Ovary (tissue), 9 donors: Measurements from ENCODE around the gene FBXW2. TPM values are rescaled to one million over a fixed set of nuclear protein-coding genes. Genes with fewer than 3 reads are reported as not detected.

Experiments
- DNase-seq, 5 donors: peaks; one replicate each; pipeline ENCODE4 v3.0.0-alpha.2; 2019 to 2020
- H3K27ac ChIP-seq, 2 donors: fragments of 200-600 bp; one replicate each; pipeline versions ENCODE4 v1.5.1 to v1.8.0; 2019 to 2022
- H3K27me3 ChIP-seq: fragments of 200-600 bp; one replicate; pipeline ENCODE4 v1.8.0; 2022
- H3K36me3 ChIP-seq: fragments of 200-600 bp; sonication (generic); one replicate; pipeline ENCODE4 v1.5.1; 2019
- H3K4me1 ChIP-seq: one replicate; pipeline ENCODE4 v1.8.1; 2013; ENCODE audit warnings: mild to moderate bottlenecking, moderate library complexity; ENCODE audit not compliant: insufficient read depth
- H3K4me3 ChIP-seq: fragments of 200-600 bp; sonication (generic); one replicate; pipeline ENCODE4 v1.5.1; 2017
- H3K9me3 ChIP-seq, 2 donors: fragments of 200-600 bp in 1 of 2; sonication (generic) in 1 of 2; one replicate each; pipeline versions ENCODE4 v1.5.1 to v1.8.1; 2013 to 2019; ENCODE audit warnings: mild to moderate bottlenecking in 1 of 2, moderate library complexity in 1 of 2
- CTCF ChIP-seq, 3 donors: fragments of 450-650 bp in 2 of 3; fragments of 200-600 bp in 1 of 3; IDR thresholded peaks; one replicate each; pipeline versions ENCODE4 v1.5.1 to v1.8.0; 2016 to 2022; ENCODE audit warnings: antibody characterized with exemption in 3 of 3, mild to moderate bottlenecking in 1 of 3
- EP300 ChIP-seq: sonication (generic); formaldehyde crosslinking; IDR thresholded peaks from one replicate; pipeline ENCODE4 v1.6.1; 2017; ENCODE audit warnings: antibody characterized with exemption
- POLR2A ChIP-seq: fragments of 450-650 bp; IDR thresholded peaks from one replicate; pipeline ENCODE4 v1.6.1; 2017; ENCODE audit warnings: antibody characterized with exemption, mild to moderate bottlenecking, moderate library complexity
- WGBS, 3 donors: extraction: QIAGEN DNeasy Blood & Tissue Kit in 1 of 3; methylation state at CpG; one replicate each; pipeline versions ENCODE4 v1.1.5 to v1.1.7; 2013 to 2017; 5-methylcytosine and 5-hydroxymethylcytosine counted together
- intact Hi-C, 4 donors: fragments of 100-400 bp; cut with DNase I; formaldehyde crosslinking; loops; one replicate each; pipeline versions ENCODE4 v1.11.0 to v1.15.1; 2022 to 2023
- polyA plus RNA-seq, 2 donors: library from polyadenylated mRNA; stranded (reverse); fragments of 200-250 nt in 1 of 2; fragments of 350-450 nt in 1 of 2; fragmentation: Illumina TruSeq in 1 of 2; extraction: RNeasy Lipid Tissue Mini Kit (QIAGEN cat#74804) in 1 of 2; gene quantifications; one replicate each; pipeline ENCODE4 v1.2.3, GENCODE V29; 2013 to 2014
- total RNA-seq, 7 donors: library from RNA; depleted of rRNA in 2 of 7; stranded (reverse); fragments of >200 nt in 2 of 7; fragmentation: NEBNext Ultra II Directional in 3 of 7; extraction: Animal tissue kit (Norgen Biotek cat#: 25700) in 3 of 7; gene quantifications; one replicate each; pipeline versions ENCODE4 v1.1.0 to v1.2.4, GENCODE V29; 2016 to 2023
- donor health status: DM: no; HTN: no; CAD: no; lungs with moderate emphysema.
- donor health status: DM: no; HTN: no; CAD: no.
- donor health status: Bipolar disorder and iron deficiency.
- donor health status: DM: yes; HTN: yes; CAD: no.
- donor health status: DM: no; HTN: no; CAD: no.
- donor health status: DM: yes; HTN: yes; CAD: no.

Gene FBXW2
- total and polyA plus RNA-seq, 9 donors: 15.6 to 62.0 (median 43.4) TPM

GRCh38 chr9:120837921-120838320, 44.7 kb upstream of the FBXW2 start:
- intact Hi-C loops: no loop called here
- no peak overlapping the region for H3K4me3 ChIP-seq
- no peaks in the 10 kb centered on the region for H3K36me3 ChIP-seq
- 90 to 93% (median 93%) methylated on average over 3 of the region's 3 CpGs for WGBS, 3 donors
- peaks cover 7% of the 10 kb centered on the region for H3K4me1 ChIP-seq
- DNase-seq: no peak
- H3K27ac ChIP-seq: no peak overlapping the region
- H3K27me3 ChIP-seq: no peaks in the 10 kb centered on the region
- no peaks in the 10 kb centered on the region for H3K9me3 ChIP-seq
- TF ChIP-seq EP300: no peak

- intact Hi-C loops: no loop called here
- Histone ChIP-seq H3K36me3 (no peaks in the 10 kb centered on the region), H3K4me1 (no peaks in the 10 kb centered on the region), H3K27ac (no peak overlapping the region), H3K4me3 (no peak overlapping the region), H3K27me3 (no peaks in the 10 kb centered on the region), H3K9me3 (no peaks in the 10 kb centered on the region)
- 91 to 96% (median 93%) methylated on average over 7 of the region's 7 CpGs for WGBS, 3 donors
- TF ChIP-seq EP300: no peak
- TF ChIP-seq CTCF (IDR thresholded peaks at IDR 0.05): no peak
- no peak for TF ChIP-seq POLR2A
- no peak for DNase-seq
Observed at GRCh38 chr9:120833325-120833724, 40.1 kb upstream of the FBXW2 start.

GRCh38 chr9:120832807-120833206, 39.6 kb upstream of the FBXW2 start:
- H3K36me3 ChIP-seq: no peaks in the 10 kb centered on the region
- H3K27ac ChIP-seq: no peak overlapping the region
- H3K4me3 ChIP-seq: no peak overlapping the region
- no peaks in the 10 kb centered on the region for H3K4me1 ChIP-seq
- no peaks in the 10 kb centered on the region for H3K27me3 ChIP-seq
- intact Hi-C loops: no loop called here
- DNase-seq: no peak
- H3K9me3 ChIP-seq: no peaks in the 10 kb centered on the region
- TF ChIP-seq CTCF (IDR thresholded peaks at IDR 0.05) (no peak), EP300 (no peak), POLR2A (no peak)

- Histone ChIP-seq H3K9me3 (no peaks in the 10 kb centered on the region), H3K4me1 (no peaks in the 10 kb centered on the region), H3K36me3 (no peaks in the 10 kb centered on the region), H3K27ac (no peak overlapping the region), H3K27me3 (no peaks in the 10 kb centered on the region), H3K4me3 (no peak overlapping the region)
- TF ChIP-seq EP300 (no peak), CTCF (IDR thresholded peaks at IDR 0.05) (no peak), POLR2A (no peak)
- intact Hi-C loops: no loop called here
- DNase-seq: no peak
- 88 to 97% (median 95%) methylated on average over 3 of the region's 3 CpGs for WGBS, 3 donors
Observed at GRCh38 chr9:120830865-120831264, 37.6 kb upstream of the FBXW2 start.

GRCh38 chr9:120830151-120830550, 36.9 kb upstream of the FBXW2 start:
- DNase-seq: no peak
- H3K4me3 ChIP-seq: no peak overlapping the region
- no peaks in the 10 kb centered on the region for H3K27me3 ChIP-seq
- no peaks in the 10 kb centered on the region for H3K9me3 ChIP-seq
- H3K27ac ChIP-seq: no peak overlapping the region
- intact Hi-C loops: no loop called here
- H3K4me1 ChIP-seq: no peaks in the 10 kb centered on the region
- WGBS, 3 donors: 87 to 95% (median 90%) methylated on average over 3 of the region's 3 CpGs
- no peak for TF ChIP-seq EP300
- peaks cover 3% of the 10 kb centered on the region for H3K36me3 ChIP-seq

GRCh38 chr9:120829650-120830049, 36.4 kb upstream of the FBXW2 start:
- intact Hi-C loops: no loop called here
- no peak for TF ChIP-seq CTCF (IDR thresholded peaks at IDR 0.05)
- H3K36me3 ChIP-seq: peaks cover 5% of the 10 kb centered on the region
- H3K4me1 ChIP-seq: no peaks in the 10 kb centered on the region
- WGBS, 3 donors: 95 to 100% (median 100%) methylated on average over 1 of the region's 1 CpG
- H3K27me3 ChIP-seq: no peaks in the 10 kb centered on the region
- no peak overlapping the region for H3K27ac ChIP-seq
- H3K9me3 ChIP-seq: no peaks in the 10 kb centered on the region
- no peak for DNase-seq
- H3K4me3 ChIP-seq: no peak overlapping the region
